Adrenal gland (tissue), 12 donors: ENCODE results near the gene SLC43A3. TPM values are rescaled to one million over a fixed set of nuclear protein-coding genes. Genes with fewer than 3 reads are reported as not detected.

Source experiments
- DNase-seq, 7 donors: peaks; one replicate each; pipeline ENCODE4 v3.0.0-alpha.2; 2019 to 2020
- H3K27ac ChIP-seq, 5 donors: fragments of 200-600 bp; sonication (generic) in 4 of 5; 1 replicate in 3 of 5; 2 replicates in 2 of 5; pipeline versions ENCODE4 v1.5.1 to v1.8.0; 2016 to 2020; ENCODE audit warnings: mild to moderate bottlenecking in 1 of 5
- H3K27me3 ChIP-seq: fragments of 200-600 bp; 2 replicates; pipeline ENCODE4 v1.8.0; 2021
- H3K36me3 ChIP-seq, 2 donors: fragments of 200-600 bp; replicated peaks in 1 of 2; 1 replicate in 1 of 2; 2 replicates in 1 of 2; pipeline versions ENCODE4 v1.5.1 to v1.8.0; 2018 to 2022
- H3K4me1 ChIP-seq, 2 donors: fragments of 200-600 bp; replicated peaks in 1 of 2; 1 replicate in 1 of 2; 2 replicates in 1 of 2; pipeline versions ENCODE4 v1.5.1 to v1.8.0; 2018 to 2021
- H3K4me3 ChIP-seq, 4 donors: fragments of 200-600 bp; sonication (generic) in 3 of 4; one replicate each; pipeline ENCODE4 v1.5.1; 2016 to 2018
- H3K9me3 ChIP-seq, 3 donors: fragments of 200-600 bp; sonication (generic) in 1 of 3; replicated peaks in 1 of 3; 1 replicate in 2 of 3; 2 replicates in 1 of 3; pipeline versions ENCODE4 v1.5.1 to v1.8.0; 2016 to 2021
- CTCF ChIP-seq, 6 experiments: fragments of 450-650 bp in 4 of 6; fragments of 200-600 bp in 2 of 6; sonication (generic) in 1 of 6; IDR thresholded peaks; 1 replicate in 5 of 6; 2 replicates in 1 of 6; pipeline versions ENCODE4 v1.5.1 to v1.8.0; 2016 to 2021; ENCODE audit warnings: antibody characterized with exemption in 6 of 6, mild to moderate bottlenecking in 2 of 6, moderate library complexity in 1 of 6
- POLR2A ChIP-seq, 2 donors: fragments of 450-650 bp; IDR thresholded peaks; one replicate each; pipeline ENCODE4 v1.6.1; 2017; ENCODE audit warnings: antibody characterized with exemption in 2 of 2, mild to moderate bottlenecking in 2 of 2, moderate library complexity in 1 of 2
- WGBS, 4 donors: extraction: QIAGEN DNeasy Blood & Tissue Kit in 2 of 4; methylation state at CpG; one replicate each; pipeline versions ENCODE4 v1.1.5 to v1.1.7; 2013 to 2017; 5-methylcytosine and 5-hydroxymethylcytosine counted together
- intact Hi-C, 2 donors: fragments of 100-400 bp; cut with DNase I; formaldehyde crosslinking; loops; one replicate each; pipeline versions ENCODE4 v1.14.1 to v1.15.0; 2022 to 2023
- polyA plus RNA-seq, 3 donors: library from polyadenylated mRNA; stranded (reverse); fragments of 200-250 nt in 2 of 3; fragments of 350-450 nt in 1 of 3; fragmentation: Illumina TruSeq in 1 of 3; extraction: RNeasy Lipid Tissue Mini Kit (QIAGEN cat#74804) in 1 of 3; gene quantifications; one replicate each; pipeline ENCODE4 v1.2.3, GENCODE V29; 2013 to 2014
- total RNA-seq, 9 donors: library from RNA; depleted of rRNA in 4 of 9; stranded (reverse); fragments of >200 nt in 4 of 9; fragments of 120-200 nt in 1 of 9; fragmentation: NEBNext Ultra II Directional in 1 of 9; extraction: Animal tissue kit (Norgen Biotek cat#: 25700) in 1 of 9; gene quantifications; one replicate each; pipeline versions ENCODE4 v1.1.0 to v1.2.4, GENCODE V29; 2013 to 2023
- donor health status: healthy with polysubstance abuse.
- donor health status: Bipolar disorder and iron deficiency.
- donor health status: DM: yes; HTN: yes; CAD: no.
- donor health status: DM: no; HTN: no; CAD: no.
- donor health status: DM: no; HTN: no; CAD: no.
- donor health status: DM: yes; HTN: yes; CAD: no.

Gene SLC43A3
- total and polyA plus RNA-seq, 12 donors, result 14.0 to 72.7 (median 27.3) TPM

GRCh38 chr11:57386178-57386940, 40.6 kb downstream of the SLC43A3 start:
- H3K4me3 ChIP-seq, result no peak overlapping the region
- no peak overlapping the region for H3K27ac ChIP-seq
- intact Hi-C loops, result no loop called here
- no peaks in the 10 kb centered on the region for H3K36me3 ChIP-seq
- no peak for DNase-seq
- WGBS, 4 donors, result 67 to 88% (median 79%) methylated on average over 5 of the region's 5 CpGs
- no peaks in the 10 kb centered on the region for H3K27me3 ChIP-seq
- H3K9me3 ChIP-seq, result no peaks in the 10 kb centered on the region
- no peaks in the 10 kb centered on the region for H3K4me1 ChIP-seq
- TF ChIP-seq CTCF (IDR thresholded peaks at IDR 0.05), result no peak
- TF ChIP-seq POLR2A (IDR thresholded peaks at IDR 0.05), result no peak

DNA sequence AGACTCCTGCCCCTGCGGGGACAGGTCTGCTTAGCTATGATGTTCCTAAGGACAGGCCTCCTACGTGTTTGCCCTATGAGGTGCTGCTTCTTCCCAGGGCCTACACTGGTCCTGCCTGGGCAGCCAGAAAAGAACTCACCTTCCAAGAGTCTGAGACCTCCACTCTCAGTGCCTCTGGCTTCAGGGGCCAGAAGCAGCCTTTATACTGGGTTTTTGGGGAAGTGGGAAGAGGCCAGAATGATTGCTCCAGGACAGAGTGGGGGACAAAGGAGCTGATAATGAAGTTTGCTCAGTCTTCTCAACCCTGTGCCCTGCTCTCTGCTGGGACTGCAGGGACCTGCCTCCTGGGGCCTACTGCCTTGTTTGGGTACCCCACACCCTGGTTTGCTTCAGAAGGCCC, 45.9 kb downstream of the SLC43A3 start, which contains the start of gene PRG3:
Gene PRG3, minus strand, starts transcription at position 176 of the 400 bp plus-strand sequence. CDS start 442 bp downstream, outside the sequence.
- intact Hi-C loops, result no loop called here
- Histone ChIP-seq H3K27me3 (no peaks in the 10 kb centered on the region), H3K9me3 (no peaks in the 10 kb centered on the region), H3K4me3 (no peak within 1 kb of the TSS), H3K4me1 (no peaks in the 10 kb centered on the region), H3K27ac (no peak within 1 kb of the TSS), H3K36me3 (no peaks in the 10 kb centered on the region)
- TF ChIP-seq POLR2A (IDR thresholded peaks at IDR 0.05) (no peak), CTCF (IDR thresholded peaks at IDR 0.05) (no peak)
- 72 to 82% (median 74%) methylated on average over 2 of the region's 2 CpGs; no CpG with 5 or more reads in 1 of the 4 donors for WGBS, 4 donors
- DNase-seq, result no peak

- Histone ChIP-seq H3K4me3 (no peak overlapping the region), H3K27me3 (no peaks in the 10 kb centered on the region), H3K36me3 (no peaks in the 10 kb centered on the region), H3K4me1 (no peaks in the 10 kb centered on the region), H3K9me3 (no peaks in the 10 kb centered on the region), H3K27ac (no peak overlapping the region)
- WGBS, 4 donors, result 26 to 35% (median 27%) methylated on average over 6 to 10 of the region's 10 CpGs
- TF ChIP-seq CTCF (IDR thresholded peaks at IDR 0.05) (no peak), POLR2A (IDR thresholded peaks at IDR 0.05) (no peak)
- DNase-seq, result peak in 1 of 7 donors; percentile 5
- intact Hi-C loops, result no loop called here
These were observed 47.2 kb downstream of the SLC43A3 start for GRCh38 chr11:57379732-57380131.

DNA sequence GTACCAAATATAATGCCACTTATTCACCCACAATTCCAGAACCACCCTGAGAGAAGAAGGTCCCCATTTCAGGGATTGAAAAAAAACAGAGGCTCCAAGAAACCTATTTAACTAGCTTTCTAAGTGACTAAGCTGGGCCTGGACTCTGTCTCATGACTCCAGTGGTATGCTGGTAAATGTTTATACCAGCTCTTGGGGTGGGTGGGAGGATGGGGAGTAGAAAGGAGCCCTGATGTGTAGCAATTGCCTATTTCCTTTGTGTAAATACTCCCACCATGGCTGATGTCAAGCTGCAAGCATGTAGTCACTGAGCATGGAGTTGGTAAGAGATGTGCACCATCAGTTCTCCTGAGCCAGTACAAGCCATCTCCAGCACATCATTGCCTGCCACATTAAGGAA, 48.7 kb downstream of the SLC43A3 start:
- DNase-seq, result no peak
- Histone ChIP-seq H3K27ac (no peak overlapping the region), H3K36me3 (no peaks in the 10 kb centered on the region), H3K4me1 (no peaks in the 10 kb centered on the region), H3K9me3 (no peaks in the 10 kb centered on the region), H3K27me3 (no peaks in the 10 kb centered on the region), H3K4me3 (no peak overlapping the region)
- TF ChIP-seq CTCF (IDR thresholded peaks at IDR 0.05), result no peak
- no peak for TF ChIP-seq POLR2A (IDR thresholded peaks at IDR 0.05)
- intact Hi-C loops, result no loop called here
